ENCODE results near the gene ADRA2B. TPM values are rescaled to one million over a fixed set of nuclear protein-coding genes. Genes with fewer than 3 reads are reported as not detected.

The ADRA2B gene
- total RNA-seq, 4 donors from 2014 or later, result 1.3 to 4.9 (median 2.1) TPM

DNA sequence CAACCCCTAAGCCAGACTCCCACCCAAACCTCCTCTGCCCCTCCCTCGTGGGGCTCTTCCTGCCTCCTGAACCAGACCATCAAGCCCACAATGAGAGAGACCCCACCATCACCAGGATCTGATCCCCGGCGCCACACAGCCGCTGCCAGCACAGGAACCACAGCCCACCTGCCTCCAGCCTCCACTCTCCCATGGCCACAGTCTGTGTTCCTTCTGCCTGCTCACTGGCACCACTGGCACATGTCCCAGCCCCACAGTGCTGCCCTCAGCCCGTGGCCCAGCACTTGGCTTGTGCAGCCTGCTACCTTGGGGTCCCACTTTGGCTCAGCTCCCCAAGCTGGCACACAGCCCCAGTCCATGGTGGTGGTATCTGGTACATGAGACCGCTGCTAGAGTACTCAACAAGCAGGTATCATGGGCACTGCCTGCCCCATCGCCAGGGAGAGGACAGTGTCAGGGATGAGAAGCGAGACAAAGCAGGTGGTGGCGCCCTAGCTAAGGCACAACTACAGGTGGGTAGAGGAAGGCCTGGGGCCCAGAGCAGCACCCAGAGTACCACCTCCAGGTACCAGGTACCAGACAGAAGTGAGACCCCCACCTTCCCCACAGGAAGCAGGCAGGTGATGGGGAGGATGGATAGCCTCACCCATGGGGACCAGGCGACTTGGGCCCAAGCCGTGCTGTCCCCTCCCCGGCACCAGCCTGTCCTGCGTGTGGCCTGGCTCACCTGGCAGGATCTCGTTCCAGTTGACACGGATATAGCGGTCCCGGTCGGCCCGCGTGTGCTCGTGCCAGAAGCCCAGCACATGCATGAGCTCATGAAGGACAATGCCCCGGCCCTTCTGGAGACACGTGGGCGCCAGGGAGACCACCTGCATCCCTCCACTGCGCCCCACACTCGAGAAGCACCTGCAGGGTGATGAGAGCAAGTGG lies 15.7 kb upstream of the ADRA2B start:
- Histone ChIP-seq H3K27ac (no peak overlapping the region), H3K36me3 (no peaks in the 10 kb centered on the region), H3K9me3 (no peaks in the 10 kb centered on the region), H3K4me1 (no peaks in the 10 kb centered on the region), H3K27me3 (peaks cover 39% of the 10 kb centered on the region), H3K4me3 (no peak overlapping the region)
- WGBS, 2 donors (ENCODE audit: low coverage in 1 of 2), result 100% methylated on average over 1 to 2 of the region's 26 CpGs
- no peak for ATAC-seq
- TF ChIP-seq POLR2A (IDR thresholded peaks at IDR 0.05) (no peak), EP300 (IDR thresholded peaks at IDR 0.05) (no peak), POLR2AphosphoS5 (IDR thresholded peaks at IDR 0.05) (no peak)
- TF ChIP-seq, protein P1, sequence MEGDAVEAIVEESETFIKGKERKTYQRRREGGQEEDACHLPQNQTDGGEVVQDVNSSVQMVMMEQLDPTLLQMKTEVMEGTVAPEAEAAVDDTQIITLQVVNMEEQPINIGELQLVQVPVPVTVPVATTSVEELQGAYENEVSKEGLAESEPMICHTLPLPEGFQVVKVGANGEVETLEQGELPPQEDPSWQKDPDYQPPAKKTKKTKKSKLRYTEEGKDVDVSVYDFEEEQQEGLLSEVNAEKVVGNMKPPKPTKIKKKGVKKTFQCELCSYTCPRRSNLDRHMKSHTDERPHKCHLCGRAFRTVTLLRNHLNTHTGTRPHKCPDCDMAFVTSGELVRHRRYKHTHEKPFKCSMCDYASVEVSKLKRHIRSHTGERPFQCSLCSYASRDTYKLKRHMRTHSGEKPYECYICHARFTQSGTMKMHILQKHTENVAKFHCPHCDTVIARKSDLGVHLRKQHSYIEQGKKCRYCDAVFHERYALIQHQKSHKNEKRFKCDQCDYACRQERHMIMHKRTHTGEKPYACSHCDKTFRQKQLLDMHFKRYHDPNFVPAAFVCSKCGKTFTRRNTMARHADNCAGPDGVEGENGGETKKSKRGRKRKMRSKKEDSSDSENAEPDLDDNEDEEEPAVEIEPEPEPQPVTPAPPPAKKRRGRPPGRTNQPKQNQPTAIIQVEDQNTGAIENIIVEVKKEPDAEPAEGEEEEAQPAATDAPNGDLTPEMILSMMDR (IDR thresholded peaks at IDR 0.05), result no peak

DNA sequence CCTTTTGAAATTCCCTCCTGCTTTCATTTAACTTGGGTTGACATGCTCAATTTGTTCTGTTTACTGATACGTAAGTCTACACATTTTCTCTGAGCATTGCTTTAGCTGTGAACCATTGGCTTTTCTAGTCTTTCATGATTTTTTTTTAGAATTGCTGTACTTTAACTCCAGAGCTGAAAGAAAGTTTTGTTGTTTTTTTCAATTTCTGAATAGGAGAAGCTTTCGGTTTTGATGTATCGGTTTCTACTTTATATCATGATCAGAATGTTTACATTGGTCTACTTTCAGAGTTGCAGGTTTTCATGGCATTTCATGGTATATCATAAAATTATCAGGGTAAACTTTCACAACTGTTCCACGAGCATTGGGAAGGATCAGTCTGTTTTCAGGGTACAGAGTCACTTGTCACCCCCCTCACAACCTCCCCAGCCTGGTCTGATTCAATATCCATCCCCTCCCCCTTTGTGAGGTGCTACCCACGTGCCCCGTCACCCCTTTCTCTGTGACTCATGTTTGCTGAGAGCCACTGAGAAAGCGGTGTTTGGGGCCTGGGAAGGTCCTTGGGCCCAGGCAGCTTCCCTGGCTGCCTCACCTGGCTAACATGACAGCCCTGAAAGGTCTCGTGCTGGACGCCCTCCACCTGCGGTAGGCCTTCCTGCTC lies 14.9 kb upstream of the ADRA2B start:
- TF ChIP-seq POLR2AphosphoS5 (IDR thresholded peaks at IDR 0.05), result no peak
- 58 to 85% methylated on average over 6 to 7 of the region's 10 CpGs for WGBS, 2 donors (ENCODE audit: low coverage in 1 of 2)
- Histone ChIP-seq H3K4me3 (no peak overlapping the region), H3K27ac (no peak overlapping the region), H3K4me1 (no peaks in the 10 kb centered on the region), H3K36me3 (no peaks in the 10 kb centered on the region), H3K27me3 (peaks cover 39% of the 10 kb centered on the region), H3K9me3 (no peaks in the 10 kb centered on the region)
- ATAC-seq, result no peak

DNA sequence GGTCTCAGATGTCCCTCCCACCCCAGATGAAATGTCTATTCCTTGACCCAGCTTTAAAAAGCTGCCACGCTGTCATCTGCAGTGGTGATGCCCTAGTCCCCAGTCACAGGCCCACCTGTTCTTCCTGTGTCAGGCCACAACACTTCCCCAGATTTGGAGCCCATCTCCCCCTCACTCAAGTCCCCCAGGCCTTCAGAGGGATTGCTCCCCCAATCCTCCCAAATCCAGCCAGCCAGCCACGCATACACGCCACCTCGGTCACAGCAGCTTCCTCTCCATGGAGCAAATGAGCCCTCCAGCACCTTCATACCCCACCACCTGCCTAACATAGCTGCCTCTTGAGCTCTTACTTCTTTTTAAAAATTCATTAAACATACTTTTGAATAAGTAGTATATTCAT lies 14.1 kb upstream of the ADRA2B start:
- Histone ChIP-seq H3K4me3 (no peak overlapping the region), H3K27me3 (peaks cover 32% of the 10 kb centered on the region), H3K4me1 (no peaks in the 10 kb centered on the region), H3K9me3 (no peaks in the 10 kb centered on the region), H3K27ac (no peak overlapping the region), H3K36me3 (no peaks in the 10 kb centered on the region)
- 92% methylated on average over 4 of the region's 4 CpGs; no CpG with 5 or more reads in 1 of the 2 donors for WGBS, 2 donors (ENCODE audit: low coverage in 1 of 2)
- no peak for ATAC-seq
- TF ChIP-seq, protein P1 (IDR thresholded peaks at IDR 0.05), result no peak
- TF ChIP-seq POLR2A (IDR thresholded peaks at IDR 0.05) (no peak), EP300 (IDR thresholded peaks at IDR 0.05) (no peak), POLR2AphosphoS5 (IDR thresholded peaks at IDR 0.05) (no peak)

DNA sequence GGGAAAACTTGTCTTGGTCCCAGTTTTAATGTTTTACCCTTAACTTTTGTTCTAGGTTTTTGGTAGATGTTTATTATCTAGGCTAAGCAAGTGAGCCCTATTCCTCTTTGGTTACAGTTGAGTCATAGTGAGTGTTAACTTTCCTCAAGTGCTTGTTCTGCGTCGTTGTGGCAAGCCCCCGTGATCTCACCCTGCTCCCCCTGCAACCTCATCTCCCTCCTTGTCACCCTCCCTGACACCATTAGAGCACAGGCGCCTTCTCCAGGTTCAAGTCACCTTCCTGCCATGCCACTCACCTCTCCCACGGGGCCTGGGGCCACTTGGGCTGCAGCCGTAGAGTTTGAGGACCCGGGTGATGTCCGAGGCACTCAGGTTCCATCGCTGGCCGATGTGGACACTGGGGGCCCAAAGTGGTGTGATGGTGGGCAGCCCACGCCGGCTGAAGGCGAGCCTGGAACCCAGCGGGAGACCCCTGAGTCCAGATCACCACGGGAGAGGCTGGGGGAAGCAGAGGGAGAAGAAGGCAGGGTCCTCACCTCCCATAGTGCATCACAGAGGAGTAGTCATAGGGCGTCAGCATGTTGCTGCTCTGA lies 13.3 kb upstream of the ADRA2B start:
- TF ChIP-seq POLR2AphosphoS5 (IDR thresholded peaks at IDR 0.05) (no peak), POLR2A (IDR thresholded peaks at IDR 0.05) (no peak), EP300 (IDR thresholded peaks at IDR 0.05) (no peak)
- TF ChIP-seq, protein P1 (IDR thresholded peaks at IDR 0.05), result no peak
- Histone ChIP-seq H3K4me3 (no peak overlapping the region), H3K27me3 (peaks cover 29% of the 10 kb centered on the region), H3K27ac (no peak overlapping the region), H3K4me1 (no peaks in the 10 kb centered on the region), H3K9me3 (no peaks in the 10 kb centered on the region), H3K36me3 (no peaks in the 10 kb centered on the region)
- no peak for ATAC-seq
- 73 to 96% methylated on average over 4 to 7 of the region's 16 CpGs for WGBS, 2 donors (ENCODE audit: low coverage in 1 of 2)

DNA sequence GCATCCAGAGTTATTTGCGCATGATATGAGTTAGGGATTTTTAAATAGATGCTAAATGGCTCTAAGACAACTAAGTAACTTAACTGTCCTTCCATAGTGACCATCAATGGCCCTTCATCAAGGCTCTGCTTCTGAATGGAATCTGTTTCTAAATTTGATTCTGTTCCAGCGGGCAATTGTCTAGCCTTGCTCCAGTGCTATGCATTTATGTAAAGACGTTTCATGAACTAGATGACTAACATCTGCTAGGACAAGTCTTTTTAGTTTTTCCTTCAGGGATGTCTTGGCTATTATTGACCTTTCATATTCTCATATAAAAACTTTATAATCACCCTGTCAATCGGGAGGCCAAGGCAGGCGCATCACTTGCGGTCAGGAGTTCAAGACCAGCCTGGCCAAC lies 12.1 kb upstream of the ADRA2B start:
- Histone ChIP-seq H3K9me3 (no peaks in the 10 kb centered on the region), H3K4me3 (no peak overlapping the region), H3K27ac (no peak overlapping the region), H3K27me3 (peaks cover 28% of the 10 kb centered on the region), H3K36me3 (no peaks in the 10 kb centered on the region), H3K4me1 (no peaks in the 10 kb centered on the region)
- ATAC-seq, result no peak
- WGBS, 2 donors (ENCODE audit: low coverage in 1 of 2), result 71 to 77% methylated on average over 6 of the region's 6 CpGs
- TF ChIP-seq, protein P1 (IDR thresholded peaks at IDR 0.05), result no peak
- no peak for TF ChIP-seq EP300 (IDR thresholded peaks at IDR 0.05)

Measured in gastroesophageal sphincter (tissue), 4 donors.